Spleen (tissue), 7 donors: ENCODE results near the gene PLPP2.

Experiments
- POLR2A ChIP-seq, 3 donors: fragments of 450-650 bp; IDR thresholded peaks; one replicate each; pipeline ENCODE4 v1.5.1; 2017; ENCODE audit warnings: antibody characterized with exemption in 3 of 3, mild to moderate bottlenecking in 1 of 3
- POLR2AphosphoS5 ChIP-seq, 3 donors: sonication (generic); formaldehyde crosslinking; IDR thresholded peaks; one replicate each; pipeline ENCODE4 v1.5.1; 2017; ENCODE audit warnings: antibody characterized with exemption in 3 of 3
- TF ChIP-seq, protein P1 (sequence below), 11 experiments: fragments of 200-600 bp in 7 of 11; fragments of 450-650 bp in 4 of 11; sonication (generic) in 4 of 11; IDR thresholded peaks in 8 of 11; conservative IDR thresholded peaks in 3 of 11; 1 replicate in 7 of 11; 2 replicates in 4 of 11; pipeline versions ENCODE4 v1.4.0 to v1.8.0; 2016 to 2021; ENCODE audit warnings: antibody characterized with exemption in 11 of 11, inconsistent platforms in 4 of 11, mild to moderate bottlenecking in 1 of 11
- donor health status: DM: no; HTN: no; CAD: no; lungs with moderate emphysema.
- donor health status: DM: no; HTN: no; CAD: no.
- donor health status: DM: no; HTN: no; CAD: no.

DNA sequence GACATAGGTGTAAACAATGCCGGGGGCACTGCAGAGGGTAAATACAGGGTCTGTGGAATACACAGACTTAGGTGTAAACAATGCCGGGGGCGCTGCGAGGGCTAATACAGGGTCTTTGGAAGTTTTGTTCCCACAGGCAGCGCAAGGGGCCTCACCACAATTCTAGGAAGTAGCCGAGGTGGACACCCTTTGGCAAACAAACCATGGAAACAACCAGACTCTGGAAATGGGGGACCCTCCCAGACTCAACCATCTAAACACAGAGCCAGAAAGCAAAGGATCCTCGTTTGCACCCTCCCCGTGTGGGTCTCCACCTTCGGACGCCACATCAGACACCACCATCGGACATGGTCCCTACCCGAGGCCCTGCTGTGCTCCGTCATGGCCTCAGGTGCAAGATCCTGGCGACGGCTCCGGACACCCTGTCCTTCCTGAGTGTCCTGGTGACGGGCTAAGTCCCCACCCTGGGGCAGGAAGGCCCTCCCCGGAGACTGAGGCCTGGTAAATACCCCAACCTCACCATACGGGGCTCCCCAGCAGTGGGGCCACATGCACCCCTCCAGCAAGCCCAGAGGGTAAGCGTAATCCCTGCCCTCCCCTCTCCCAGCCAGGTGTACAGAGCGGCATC is 16.7 kb upstream of the PLPP2 start:
- TF ChIP-seq, protein P1, sequence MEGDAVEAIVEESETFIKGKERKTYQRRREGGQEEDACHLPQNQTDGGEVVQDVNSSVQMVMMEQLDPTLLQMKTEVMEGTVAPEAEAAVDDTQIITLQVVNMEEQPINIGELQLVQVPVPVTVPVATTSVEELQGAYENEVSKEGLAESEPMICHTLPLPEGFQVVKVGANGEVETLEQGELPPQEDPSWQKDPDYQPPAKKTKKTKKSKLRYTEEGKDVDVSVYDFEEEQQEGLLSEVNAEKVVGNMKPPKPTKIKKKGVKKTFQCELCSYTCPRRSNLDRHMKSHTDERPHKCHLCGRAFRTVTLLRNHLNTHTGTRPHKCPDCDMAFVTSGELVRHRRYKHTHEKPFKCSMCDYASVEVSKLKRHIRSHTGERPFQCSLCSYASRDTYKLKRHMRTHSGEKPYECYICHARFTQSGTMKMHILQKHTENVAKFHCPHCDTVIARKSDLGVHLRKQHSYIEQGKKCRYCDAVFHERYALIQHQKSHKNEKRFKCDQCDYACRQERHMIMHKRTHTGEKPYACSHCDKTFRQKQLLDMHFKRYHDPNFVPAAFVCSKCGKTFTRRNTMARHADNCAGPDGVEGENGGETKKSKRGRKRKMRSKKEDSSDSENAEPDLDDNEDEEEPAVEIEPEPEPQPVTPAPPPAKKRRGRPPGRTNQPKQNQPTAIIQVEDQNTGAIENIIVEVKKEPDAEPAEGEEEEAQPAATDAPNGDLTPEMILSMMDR (IDR thresholded peaks at IDR 0.05 in 8 of 11, conservative IDR thresholded peaks at IDR 0.05 in 3 of 11): no peak
- no peak for TF ChIP-seq POLR2AphosphoS5 (IDR thresholded peaks at IDR 0.05)
- no peak for TF ChIP-seq POLR2A (IDR thresholded peaks at IDR 0.05)
